ENCODE results near the gene SYPL1.

SYPL1 gene

GRCh38 chr7:106121189-106121810 lies 9.2 kb upstream of the SYPL1 start:
- DNase-seq (ENCODE audit: low read depth in 2 of 2), result no peak

DNA sequence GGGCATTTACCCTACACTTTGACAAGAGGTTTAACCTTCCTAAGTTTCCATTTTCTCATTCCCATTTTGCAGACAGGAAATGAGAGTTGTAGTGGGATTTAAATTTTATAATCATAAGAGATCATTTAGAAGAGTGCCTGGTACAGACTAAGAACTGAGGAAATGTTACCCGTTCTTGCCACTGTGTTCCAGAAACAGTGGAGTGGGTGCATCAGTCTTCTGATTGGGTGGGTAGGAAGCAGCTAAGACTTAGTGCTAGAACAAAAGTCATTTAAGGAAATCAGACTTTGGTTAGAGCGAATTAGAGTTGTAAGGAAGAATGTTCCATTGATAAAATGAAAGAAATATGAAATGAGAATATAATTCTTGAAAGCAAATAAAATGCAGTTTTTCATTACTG lies 8.4 kb upstream of the SYPL1 start:
- DNase-seq (ENCODE audit: low read depth in 2 of 2), result no peak

GRCh38 chr7:106119719-106120118 lies 7.6 kb upstream of the SYPL1 start:
- no peak for DNase-seq (ENCODE audit: low read depth in 2 of 2)

DNA sequence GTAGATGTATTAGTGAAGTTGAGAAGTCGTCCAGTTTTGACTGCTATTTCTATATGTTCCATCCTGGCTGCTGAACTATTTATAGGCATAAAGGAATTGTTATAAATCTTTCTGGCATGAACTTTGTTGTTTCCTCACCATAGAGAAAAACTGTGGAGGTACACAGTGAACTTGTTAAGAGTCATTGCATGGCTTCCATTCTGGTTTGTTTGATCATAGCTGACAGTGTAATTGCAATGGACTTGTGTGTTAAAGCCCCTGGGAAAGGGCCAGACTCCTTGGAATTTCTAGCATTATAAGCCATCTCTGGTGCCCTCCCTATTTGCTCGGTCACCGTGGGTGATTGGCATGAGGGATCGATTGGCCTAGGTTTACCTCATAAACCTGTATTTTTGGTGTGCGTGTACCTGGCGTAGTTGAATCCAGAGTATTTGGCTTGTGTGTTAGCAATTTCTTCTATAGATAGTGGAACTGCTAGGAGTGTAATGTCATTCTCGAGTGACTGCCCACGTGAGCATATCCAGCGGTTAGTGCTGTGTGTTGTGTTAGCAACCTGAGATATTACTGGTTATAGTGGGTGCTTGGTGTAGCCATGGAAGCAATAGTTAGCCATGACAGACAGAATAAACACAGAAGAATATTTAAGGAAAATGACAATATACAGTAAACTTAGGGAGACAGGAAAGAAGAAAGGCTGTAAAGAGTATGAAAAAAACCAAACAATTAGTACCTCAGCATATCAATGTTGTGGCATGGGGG lies 5.9 kb upstream of the SYPL1 start:
- no peak for DNase-seq (ENCODE audit: low read depth in 2 of 2)

DNA sequence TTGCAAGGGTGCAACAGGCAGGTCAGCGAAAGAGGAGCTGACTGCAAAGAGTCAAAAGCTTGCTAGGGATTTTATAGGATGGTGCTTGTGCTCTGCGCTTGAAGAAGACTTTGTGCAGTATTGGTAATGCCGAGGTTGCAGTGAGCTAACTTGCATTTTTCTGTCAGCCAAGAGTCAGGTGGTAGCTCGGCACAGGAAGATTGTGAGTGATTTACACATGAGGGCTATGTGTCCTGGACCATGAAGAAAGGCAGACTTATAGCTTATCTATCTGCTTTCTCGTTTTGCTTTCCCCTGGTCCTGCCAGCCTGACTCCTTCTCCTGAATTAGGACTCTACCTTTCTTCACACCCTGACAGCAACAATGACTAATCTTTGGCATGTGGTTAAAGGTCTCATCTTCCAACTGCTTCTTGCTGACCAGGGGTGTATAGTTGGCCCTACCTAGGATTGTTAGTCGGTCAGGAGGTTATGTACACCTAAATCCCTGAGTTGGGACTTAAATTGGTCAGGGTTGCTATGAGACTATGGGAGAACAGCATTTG lies 4.1 kb upstream of the SYPL1 start:
- no peak for DNase-seq (ENCODE audit: low read depth in 2 of 2)

- DNase-seq (ENCODE audit: low read depth in 2 of 2), result peak; percentile 6 to 14
Observed at GRCh38 chr7:106114716-106115383, 2.7 kb upstream of the SYPL1 start.

DNA sequence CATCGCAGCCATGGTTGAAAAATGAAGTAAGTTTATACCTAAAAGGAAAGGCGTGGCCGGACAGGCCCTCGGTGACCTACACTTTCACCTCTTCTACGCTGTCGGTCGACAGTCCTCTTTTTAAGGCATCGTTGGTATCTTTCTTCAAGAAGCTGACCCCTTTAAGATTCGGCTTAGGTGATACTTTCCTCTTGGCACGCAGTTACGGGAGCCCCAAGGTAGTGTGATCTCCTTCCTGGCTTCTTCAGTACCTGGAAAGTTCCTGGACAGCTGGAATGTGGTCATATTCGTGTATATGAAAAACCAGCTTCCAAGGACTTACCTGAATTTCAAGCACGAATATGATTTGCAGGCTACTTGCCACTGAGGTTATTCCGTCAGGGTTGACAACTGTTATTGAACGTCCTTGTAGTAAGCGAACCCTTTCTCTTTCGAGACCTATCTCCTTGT lies 885 bp upstream of the SYPL1 start:
- DNase-seq (ENCODE audit: low read depth in 2 of 2), result no peak

- DNase-seq (ENCODE audit: low read depth in 2 of 2), result peak; percentile 8 to 12
Observed at GRCh38 chr7:106111655-106112117, 426 bp downstream of the SYPL1 start.

DNA sequence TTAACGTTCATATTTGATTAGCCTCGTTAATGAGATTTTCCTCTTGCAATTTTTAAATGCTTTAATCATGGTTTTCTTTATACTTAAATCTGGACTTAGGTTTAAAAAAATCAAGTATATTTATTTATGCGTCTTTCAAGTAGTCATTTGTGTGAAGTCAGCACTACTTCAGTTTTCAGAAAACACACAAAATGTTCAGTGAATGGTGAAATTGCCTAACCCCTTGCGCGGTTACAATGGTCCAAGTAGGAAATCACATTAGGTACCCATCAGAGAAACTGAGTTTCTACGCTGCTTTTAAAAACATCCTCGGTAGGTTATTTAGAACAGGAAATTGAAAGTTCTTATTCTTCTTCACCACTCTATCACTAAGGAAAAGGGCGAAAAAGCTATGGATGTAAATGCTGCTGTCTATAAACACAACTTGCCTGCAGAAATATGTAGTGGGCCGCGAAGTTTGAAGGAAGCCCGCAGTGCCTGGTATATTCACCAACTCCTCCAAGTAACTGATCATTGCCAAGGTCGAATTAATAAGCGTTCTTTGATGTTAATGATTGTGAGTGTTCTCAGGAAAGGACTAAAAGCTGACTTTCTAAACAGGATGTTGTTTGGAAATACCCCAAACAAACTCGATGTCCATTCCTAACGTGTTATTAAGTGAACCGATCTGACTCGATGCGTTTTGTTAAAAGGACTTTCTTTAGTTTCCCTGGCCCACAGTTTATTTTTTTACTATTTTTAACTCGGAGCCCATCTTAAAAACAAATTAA lies 1.0 kb downstream of the SYPL1 start:
- no peak for DNase-seq (ENCODE audit: low read depth in 2 of 2)

GRCh38 chr7:106110238-106110560 lies 1.9 kb downstream of the SYPL1 start:
- DNase-seq (ENCODE audit: low read depth in 2 of 2), result no peak

DNA sequence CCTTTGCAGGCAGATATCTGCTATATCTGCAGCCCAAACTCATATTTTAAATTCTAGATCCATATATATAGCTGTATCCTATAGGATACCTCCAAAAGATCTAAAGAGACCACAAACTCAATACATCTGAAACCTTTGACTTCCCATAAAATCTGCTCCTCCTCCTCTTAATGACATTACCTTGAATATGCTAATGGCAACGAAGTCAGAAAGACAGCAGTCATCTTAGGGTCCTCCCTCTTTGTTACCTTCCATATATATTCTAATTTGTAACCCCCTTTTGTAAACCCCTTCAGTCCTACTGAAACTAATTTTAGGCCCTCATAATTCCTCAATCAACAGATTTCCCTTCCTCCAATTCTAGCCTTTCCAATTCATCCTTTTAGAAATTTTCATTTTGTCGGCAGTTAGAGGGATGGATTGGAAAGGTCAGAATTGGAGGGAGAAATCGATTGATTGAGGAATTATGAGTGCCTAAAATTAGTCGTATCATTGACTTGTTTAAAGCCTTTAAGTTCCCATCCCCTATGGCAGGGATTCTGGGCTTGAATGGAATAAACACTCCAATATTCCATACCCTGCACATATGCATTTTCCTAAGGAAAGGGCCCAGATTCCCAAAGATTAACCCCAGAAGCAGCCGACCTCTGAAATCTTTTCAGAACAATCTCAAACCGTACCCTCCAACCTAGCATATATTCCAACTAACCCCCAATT lies 2.4 kb downstream of the SYPL1 start:
- DNase-seq (ENCODE audit: low read depth in 2 of 2), result no peak

DNA sequence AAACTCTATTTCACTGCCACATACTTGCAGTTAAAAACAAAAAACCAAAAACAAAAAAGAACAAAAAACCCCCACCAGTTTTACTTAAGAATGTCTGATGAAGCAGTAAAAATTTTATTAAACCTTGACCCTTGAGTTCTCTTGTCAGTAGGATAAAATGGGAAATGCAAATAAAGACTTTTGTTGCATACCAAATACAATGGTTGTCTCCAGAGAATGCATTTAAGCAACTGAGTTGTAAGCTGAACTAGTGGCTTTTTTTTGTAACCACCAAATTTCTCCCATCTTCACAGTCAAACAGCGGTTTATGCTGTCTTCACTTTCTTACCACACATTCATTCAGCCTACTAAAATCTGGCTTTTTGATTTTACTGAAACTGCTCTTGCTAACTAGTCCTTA lies 3.1 kb downstream of the SYPL1 start:
- no peak for DNase-seq (ENCODE audit: low read depth in 2 of 2)

- no peak for DNase-seq (ENCODE audit: low read depth in 2 of 2)
Observed at GRCh38 chr7:106104721-106105260, 7.3 kb downstream of the SYPL1 start.

GRCh38 chr7:106102387-106102966 lies 9.6 kb downstream of the SYPL1 start:
- no peak for DNase-seq (ENCODE audit: low read depth in 2 of 2)

DNA sequence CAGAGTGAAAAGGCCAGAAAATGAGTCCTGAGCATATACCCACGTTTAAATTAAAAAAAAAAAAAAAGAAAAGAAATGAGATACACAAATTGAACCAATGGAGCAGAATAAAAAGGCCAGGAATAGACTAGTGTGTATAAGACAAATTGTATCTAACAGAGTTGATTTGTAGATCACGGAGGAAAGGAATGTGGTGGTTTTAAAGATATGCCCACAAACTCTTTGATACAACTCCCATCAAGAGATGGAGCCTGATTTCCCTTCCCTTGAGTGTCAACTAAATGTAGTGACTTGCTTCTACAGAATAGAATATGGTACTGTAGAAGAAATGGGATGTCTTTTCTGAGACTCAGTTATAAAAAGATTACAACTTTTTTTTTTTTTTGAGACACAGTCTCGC lies 10.4 kb downstream of the SYPL1 start:
- DNase-seq (ENCODE audit: low read depth in 2 of 2), result no peak

- DNase-seq (ENCODE audit: low read depth in 2 of 2), result no peak
Observed at GRCh38 chr7:106100863-106101629, 11.1 kb downstream of the SYPL1 start.

- no peak for DNase-seq (ENCODE audit: low read depth in 2 of 2)
Observed at GRCh38 chr7:106099539-106099938, 12.6 kb downstream of the SYPL1 start.

GRCh38 chr7:106098889-106099288 lies 13.2 kb downstream of the SYPL1 start:
- DNase-seq (ENCODE audit: low read depth in 2 of 2), result no peak

DNA sequence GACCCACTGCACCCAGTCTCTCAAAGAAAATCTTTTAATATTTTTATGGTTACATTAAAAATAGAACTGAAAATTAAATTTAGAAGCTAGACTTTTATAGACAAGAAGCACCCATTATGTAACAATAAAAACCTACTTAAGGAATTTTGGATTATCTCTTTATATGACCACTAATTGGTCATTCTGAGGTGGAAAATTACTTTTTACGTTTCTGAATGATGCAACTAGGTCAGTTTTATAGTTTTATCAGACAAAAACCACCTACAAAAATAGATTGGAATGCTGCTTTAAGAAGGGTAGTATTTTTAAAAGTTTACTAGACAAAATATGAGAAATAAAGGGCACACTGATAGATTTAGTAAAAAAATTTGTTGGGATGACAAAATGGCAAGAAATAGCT lies 16.5 kb downstream of the SYPL1 start:
- DNase-seq (ENCODE audit: low read depth in 2 of 2), result no peak

GRCh38 chr7:106094780-106095179 lies 17.3 kb downstream of the SYPL1 start:
- DNase-seq (ENCODE audit: low read depth in 2 of 2), result no peak

All from stimulated activated CD4-positive, alpha-beta T cell treated with anti-CD3 and anti-CD28 coated beads, Interleukin-4, amount 100 ng/mL, for 48 hours (primary cell).